DOHH2 (cell line): ENCODE measurements around the gene DIPK1A.

Experiments used
- EZH2phosphoT487 ChIP-seq: fragments of 200-600 bp; sonication (generic); IDR thresholded peaks from 2 replicates; pipeline ENCODE4 v1.6.1; 2017; ENCODE audit warnings: borderline replicate concordance, mild to moderate bottlenecking, antibody characterized with exemption, low read length, moderate library complexity, mixed read lengths
- TF ChIP-seq, protein P1 (sequence below): fragments of 200-600 bp; sonication (generic); IDR thresholded peaks from one replicate; pipeline ENCODE4 v1.5.1; 2014; ENCODE audit warnings: antibody characterized with exemption, mild to moderate bottlenecking, low read depth, low read length; ENCODE audit not compliant: poor library complexity, severe bottlenecking

DNA sequence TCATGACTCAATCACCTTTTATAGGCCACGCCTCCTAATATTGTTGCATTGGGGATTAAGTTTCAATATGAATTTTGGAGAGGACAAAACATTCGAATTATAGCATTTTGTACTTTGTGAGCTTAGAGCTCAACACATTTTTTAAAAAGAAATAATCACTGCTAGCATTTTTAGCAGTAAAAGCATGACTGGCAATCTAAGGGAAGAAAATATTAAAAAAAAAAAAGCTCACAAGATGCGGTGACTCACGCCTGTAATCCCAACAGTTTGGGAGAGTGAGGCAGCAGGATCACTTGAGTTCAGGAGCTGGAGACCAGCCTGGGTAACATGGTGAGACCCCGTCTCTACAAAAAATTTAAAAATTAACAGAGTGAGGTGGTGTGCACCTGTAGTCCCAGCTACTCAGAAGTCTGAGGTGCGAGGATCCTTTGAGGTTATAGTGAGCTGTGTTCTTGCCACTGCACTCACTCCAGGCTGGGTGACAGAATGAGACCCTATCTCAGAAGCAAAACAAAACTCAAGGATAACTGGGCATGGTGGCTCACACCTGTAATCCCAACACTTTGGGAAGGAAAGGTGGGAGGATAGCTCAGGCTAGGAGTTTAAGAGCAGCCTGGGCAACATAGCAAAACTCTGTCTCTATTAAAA lies 28.8 kb upstream of the DIPK1A start:
- TF ChIP-seq, protein P1, sequence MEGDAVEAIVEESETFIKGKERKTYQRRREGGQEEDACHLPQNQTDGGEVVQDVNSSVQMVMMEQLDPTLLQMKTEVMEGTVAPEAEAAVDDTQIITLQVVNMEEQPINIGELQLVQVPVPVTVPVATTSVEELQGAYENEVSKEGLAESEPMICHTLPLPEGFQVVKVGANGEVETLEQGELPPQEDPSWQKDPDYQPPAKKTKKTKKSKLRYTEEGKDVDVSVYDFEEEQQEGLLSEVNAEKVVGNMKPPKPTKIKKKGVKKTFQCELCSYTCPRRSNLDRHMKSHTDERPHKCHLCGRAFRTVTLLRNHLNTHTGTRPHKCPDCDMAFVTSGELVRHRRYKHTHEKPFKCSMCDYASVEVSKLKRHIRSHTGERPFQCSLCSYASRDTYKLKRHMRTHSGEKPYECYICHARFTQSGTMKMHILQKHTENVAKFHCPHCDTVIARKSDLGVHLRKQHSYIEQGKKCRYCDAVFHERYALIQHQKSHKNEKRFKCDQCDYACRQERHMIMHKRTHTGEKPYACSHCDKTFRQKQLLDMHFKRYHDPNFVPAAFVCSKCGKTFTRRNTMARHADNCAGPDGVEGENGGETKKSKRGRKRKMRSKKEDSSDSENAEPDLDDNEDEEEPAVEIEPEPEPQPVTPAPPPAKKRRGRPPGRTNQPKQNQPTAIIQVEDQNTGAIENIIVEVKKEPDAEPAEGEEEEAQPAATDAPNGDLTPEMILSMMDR = no peak
- no peak for TF ChIP-seq EZH2phosphoT487
